Measurements from ENCODE around the gene RC3H2. TPM values are rescaled to one million over a fixed set of nuclear protein-coding genes. Genes with fewer than 3 reads are reported as not detected.
"Not testable (repeated sequence)": the region's sequence is repeated elsewhere in the genome, so short reads cannot be mapped to it uniquely, and the experiment has no call there.

Gene RC3H2
- total and polyA plus RNA-seq, 12 donors = 7.1 to 52.2 (median 42.9) TPM

DNA sequence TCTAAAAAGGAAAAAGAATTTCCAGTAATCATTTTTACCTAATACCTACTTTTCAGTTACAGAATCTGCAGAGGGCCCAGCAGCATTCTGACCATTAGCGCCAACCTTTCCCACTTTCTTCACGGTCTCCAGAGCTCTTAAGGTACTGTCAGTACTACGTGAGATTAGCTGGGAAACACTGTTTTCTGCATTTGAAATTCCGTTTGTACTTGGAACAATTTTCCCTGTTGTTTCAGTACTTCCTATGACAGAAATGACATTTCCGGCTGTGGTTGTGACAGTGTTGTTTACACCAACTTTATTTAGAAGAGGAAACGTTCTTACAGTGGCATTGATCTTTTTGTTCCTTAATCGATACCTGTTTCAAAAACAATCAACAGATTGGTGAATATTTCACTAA lies 39.9 kb downstream of the RC3H2 start:
- peak overlapping the region in 1 of 10 donors; percentile 6 for H3K4me3 ChIP-seq
- H3K36me3 ChIP-seq = peaks cover 0 to 70% (median 4%) of the 10 kb centered on the region in 9 donors
- no peaks in the 10 kb centered on the region for H3K27me3 ChIP-seq
- no peaks in the 10 kb centered on the region for H3K9me3 ChIP-seq
- peaks cover 0 to 13% (median 0%) of the 10 kb centered on the region in 9 donors for H3K4me1 ChIP-seq
- DNase-seq = no peak
- peak in 4 of 8 donors; percentile 29 to 59 (median 45) for ATAC-seq
- 66 to 69% methylated on average over 7 of the region's 7 CpGs for WGBS, 2 donors
- TF ChIP-seq, protein P1, sequence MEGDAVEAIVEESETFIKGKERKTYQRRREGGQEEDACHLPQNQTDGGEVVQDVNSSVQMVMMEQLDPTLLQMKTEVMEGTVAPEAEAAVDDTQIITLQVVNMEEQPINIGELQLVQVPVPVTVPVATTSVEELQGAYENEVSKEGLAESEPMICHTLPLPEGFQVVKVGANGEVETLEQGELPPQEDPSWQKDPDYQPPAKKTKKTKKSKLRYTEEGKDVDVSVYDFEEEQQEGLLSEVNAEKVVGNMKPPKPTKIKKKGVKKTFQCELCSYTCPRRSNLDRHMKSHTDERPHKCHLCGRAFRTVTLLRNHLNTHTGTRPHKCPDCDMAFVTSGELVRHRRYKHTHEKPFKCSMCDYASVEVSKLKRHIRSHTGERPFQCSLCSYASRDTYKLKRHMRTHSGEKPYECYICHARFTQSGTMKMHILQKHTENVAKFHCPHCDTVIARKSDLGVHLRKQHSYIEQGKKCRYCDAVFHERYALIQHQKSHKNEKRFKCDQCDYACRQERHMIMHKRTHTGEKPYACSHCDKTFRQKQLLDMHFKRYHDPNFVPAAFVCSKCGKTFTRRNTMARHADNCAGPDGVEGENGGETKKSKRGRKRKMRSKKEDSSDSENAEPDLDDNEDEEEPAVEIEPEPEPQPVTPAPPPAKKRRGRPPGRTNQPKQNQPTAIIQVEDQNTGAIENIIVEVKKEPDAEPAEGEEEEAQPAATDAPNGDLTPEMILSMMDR (IDR thresholded peaks at IDR 0.05) = no peak
- peak overlapping the region in 8 of 10 donors; percentile 16 to 66 (median 32) for H3K27ac ChIP-seq
- intact Hi-C loops (cut with DNase I) = loop anchor here in 1 of 10 donors (10.0 kb wide), 1 partner anchor 50 kb away; no protein-coding TSS in a partner anchor

DNA sequence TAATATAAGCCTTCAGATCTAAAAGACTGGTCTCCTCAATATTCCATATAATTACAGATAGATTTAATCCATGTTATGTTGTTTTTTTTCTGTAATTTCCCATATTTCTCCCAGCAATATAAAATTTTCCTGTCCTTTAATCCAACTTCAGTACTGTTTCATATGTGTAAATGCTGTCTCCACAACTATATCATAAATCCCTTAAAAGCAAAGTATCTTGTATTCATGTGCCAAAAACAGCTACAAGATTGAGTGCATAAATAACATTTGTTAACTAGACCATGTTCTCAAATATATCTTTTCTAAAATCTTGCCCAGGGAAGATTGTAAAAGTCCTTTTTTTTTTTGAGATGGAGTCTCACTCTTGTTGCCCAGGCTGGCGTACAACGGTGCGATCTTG lies 41.8 kb downstream of the RC3H2 start:
- H3K27ac ChIP-seq = no peak overlapping the region
- H3K9me3 ChIP-seq = no peaks in the 10 kb centered on the region
- DNase-seq = no peak
- H3K36me3 ChIP-seq = peaks cover 0 to 73% (median 15%) of the 10 kb centered on the region in 9 donors
- WGBS, 2 donors = 98% methylated on average over 3 of the region's 3 CpGs
- TF ChIP-seq, protein P1 (IDR thresholded peaks at IDR 0.05) = no peak
- peaks cover 0 to 13% (median 0%) of the 10 kb centered on the region in 9 donors for H3K4me1 ChIP-seq
- no peak for ATAC-seq
- no peaks in the 10 kb centered on the region for H3K27me3 ChIP-seq
- no peak overlapping the region for H3K4me3 ChIP-seq
- intact Hi-C loops (cut with DNase I) = loop anchor here in 1 of 10 donors (10.0 kb wide), 1 partner anchor 49 kb away; no protein-coding TSS in a partner anchor

DNA sequence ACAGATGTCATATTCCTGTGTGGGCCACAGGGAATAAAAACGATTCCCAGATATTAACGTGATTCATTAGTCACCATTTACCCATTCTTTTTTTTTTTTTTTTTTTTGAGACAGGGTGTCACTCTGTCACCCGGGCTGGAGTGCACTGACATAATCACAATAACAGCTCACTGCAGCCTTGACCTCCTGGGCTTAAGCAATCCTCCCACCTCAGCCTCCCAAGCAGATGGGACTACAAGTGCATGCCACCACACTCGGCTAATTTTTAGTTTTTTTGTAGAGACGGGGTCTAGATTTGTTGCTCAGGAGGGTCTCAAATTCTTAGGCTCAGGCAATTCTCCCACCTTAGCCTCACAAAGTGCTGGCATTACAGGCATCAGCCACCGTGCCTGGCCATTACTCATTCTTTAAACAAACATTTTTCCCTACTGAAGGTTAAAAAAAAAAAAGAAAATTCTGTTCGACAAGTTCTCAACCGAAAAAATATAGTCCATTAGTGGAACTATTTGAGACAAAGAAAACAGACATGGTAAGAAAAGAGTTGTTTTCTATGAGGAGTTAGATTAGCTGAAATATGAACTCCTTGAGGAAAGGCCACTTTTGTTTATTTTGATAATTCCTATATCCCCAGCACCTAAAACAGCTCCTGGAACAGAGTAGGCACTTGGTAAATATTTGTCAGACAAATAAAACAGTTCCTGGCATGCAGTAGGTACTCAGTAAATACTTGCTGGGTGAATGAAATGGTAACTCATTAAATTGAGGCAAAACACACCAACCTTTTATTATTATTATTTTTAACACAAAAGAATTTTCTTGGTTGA lies 44.6 kb downstream of the RC3H2 start:
- H3K9me3 ChIP-seq = no peaks in the 10 kb centered on the region
- no peak overlapping the region for H3K27ac ChIP-seq
- DNase-seq (no peak), ATAC-seq (no peak)
- H3K36me3 ChIP-seq = peaks cover 0 to 97% (median 30%) of the 10 kb centered on the region in 9 donors
- peaks cover 0 to 13% (median 0%) of the 10 kb centered on the region in 9 donors for H3K4me1 ChIP-seq
- WGBS, 2 donors = 90 to 95% methylated on average over 8 of the region's 8 CpGs
- TF ChIP-seq, protein P1 (IDR thresholded peaks at IDR 0.05) = no peak
- no peak overlapping the region for H3K4me3 ChIP-seq
- intact Hi-C loops (cut with DNase I) = loop anchor here in 1 of 10 donors (10.0 kb wide), 1 partner anchor 46 kb away; no protein-coding TSS in a partner anchor
- no peaks in the 10 kb centered on the region for H3K27me3 ChIP-seq

DNA sequence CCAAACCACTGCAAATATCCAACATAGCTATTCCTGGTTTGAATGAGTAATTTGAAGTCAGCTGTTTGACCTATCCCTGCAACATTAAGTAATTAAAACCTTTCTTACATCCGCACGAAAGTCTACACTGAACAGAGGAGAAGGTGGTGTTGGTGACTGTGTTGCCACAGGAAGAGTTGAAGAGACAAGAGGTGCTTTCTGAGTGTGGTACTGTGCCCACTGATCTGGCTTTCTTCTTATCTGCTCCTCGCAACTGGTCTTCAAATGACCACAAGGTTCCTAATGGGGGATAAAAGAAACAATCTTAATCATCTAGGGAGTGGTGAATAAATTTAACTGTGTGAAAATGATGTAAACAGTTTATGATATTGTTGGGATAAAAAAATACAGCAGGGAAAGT lies 47.3 kb downstream of the RC3H2 start:
- intact Hi-C loops (cut with DNase I) = no loop called here
- WGBS, 2 donors = 98% methylated on average over 3 of the region's 3 CpGs
- H3K27me3 ChIP-seq = no peaks in the 10 kb centered on the region
- DNase-seq (no peak), ATAC-seq (no peak)
- no peak overlapping the region for H3K4me3 ChIP-seq
- TF ChIP-seq, protein P1 (IDR thresholded peaks at IDR 0.05) = no peak
- H3K27ac ChIP-seq = no peak overlapping the region
- H3K9me3 ChIP-seq = no peaks in the 10 kb centered on the region
- no peaks in the 10 kb centered on the region for H3K4me1 ChIP-seq
- peaks cover 0 to 96% (median 53%) of the 10 kb centered on the region in 9 donors for H3K36me3 ChIP-seq

DNA sequence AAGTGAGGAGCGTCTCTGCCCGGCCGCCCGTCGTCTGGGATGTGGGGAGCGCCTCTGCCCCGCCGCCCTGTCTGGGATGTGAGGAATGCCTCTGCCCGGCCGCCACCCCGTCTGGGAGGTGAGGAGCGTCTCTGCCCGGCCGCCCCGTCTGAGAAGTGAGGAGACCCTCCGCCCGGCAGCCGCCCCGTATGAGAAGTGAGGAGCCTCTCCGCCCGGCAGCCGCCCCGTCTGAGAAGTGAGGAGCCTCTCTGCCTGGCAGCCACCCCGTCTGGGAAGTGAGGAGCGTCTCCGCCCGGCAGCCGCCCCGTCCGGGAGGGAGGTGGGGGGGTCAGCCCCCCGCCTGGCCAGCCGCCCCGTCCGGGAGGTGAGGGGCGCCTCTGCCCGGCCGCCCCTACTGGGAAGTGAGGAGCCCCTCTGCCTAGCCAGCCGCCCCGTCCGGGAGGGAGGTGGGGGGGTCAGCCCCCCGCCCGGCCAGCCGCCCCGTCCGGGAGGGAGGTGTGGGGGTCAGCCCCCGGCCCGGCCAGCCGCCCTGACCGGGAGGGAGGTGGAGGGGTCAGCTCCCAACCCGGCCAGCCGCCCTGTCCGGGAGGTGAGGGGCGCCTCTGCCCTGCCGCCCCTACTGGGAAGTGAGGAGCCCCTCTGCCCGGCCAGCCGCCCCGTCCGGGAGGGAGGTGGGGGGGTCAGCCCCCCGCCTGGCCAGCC lies 52.9 kb downstream of the RC3H2 start:
- intact Hi-C loops (cut with DNase I); H3K27me3 ChIP-seq; DNase-seq; H3K4me1 ChIP-seq; ATAC-seq; H3K27ac ChIP-seq; H3K4me3 ChIP-seq; H3K9me3 ChIP-seq: not testable (repeated sequence)
- 99% methylated on average over 18 to 37 of the region's 59 CpGs for WGBS, 2 donors
- peaks cover 0 to 91% (median 73%) of the 10 kb centered on the region in 9 donors for H3K36me3 ChIP-seq
